K562 (cell line): Measurements from ENCODE around the gene POLR1B. TPM values are rescaled to one million over a fixed set of nuclear protein-coding genes. Genes with fewer than 3 reads are reported as not detected.

Source experiments
- BHLHE40 ChIP-seq: IDR thresholded peaks from 2 replicates; pipeline ENCODE4 v1.6.1; 2011; ENCODE audit warnings: low read length, improper control_type of control experiment
- CREB5 ChIP-seq: fragments of 250-450 bp; sonication (Bioruptor Pico); IDR thresholded peaks from 2 replicates; pipeline ENCODE4 v1.5.0; 2020; ENCODE audit warnings: mild to moderate bottlenecking
- CTCF ChIP-seq, 3 experiments: IDR thresholded peaks in 2 of 3; conservative IDR thresholded peaks in 1 of 3; 2 replicates each; pipeline ENCODE4 v1.5.1; 2011 to 2012; ENCODE audit warnings: low read length in 3 of 3, mild to moderate bottlenecking in 3 of 3, control low read depth in 2 of 3, improper control_type of control experiment in 1 of 3, inconsistent platforms in 1 of 3, low read depth in 1 of 3, mixed read lengths in 1 of 3, moderate library complexity in 1 of 3; ENCODE audit not compliant: insufficient read depth in 2 of 3
- EGR1 ChIP-seq: fragments of 450-650 bp; conservative IDR thresholded peaks from 2 replicates; pipeline ENCODE4 v1.6.1; 2017; ENCODE audit warnings: mild to moderate bottlenecking
- ELF1 ChIP-seq: fragments of 200-800 bp; sonication (Bioruptor generic); IDR thresholded peaks from 2 replicates; pipeline ENCODE4 v1.6.1; 2016; ENCODE audit warnings: missing genetic modification characterization, missing compliant biosample characterization
- IRF9 ChIP-seq: fragments of 450-650 bp; IDR thresholded peaks from 2 replicates; pipeline ENCODE4 v1.6.1; 2016; ENCODE audit warnings: missing biosample characterization, missing genetic modification characterization
- LARP7 ChIP-seq: fragments of 450-650 bp; IDR thresholded peaks from 2 replicates; pipeline ENCODE4 v1.6.1; 2016
- MYC ChIP-seq, 2 experiments: fragments of 250-450 bp in 1 of 2; sonication (Bioruptor Pico) in 1 of 2; IDR thresholded peaks; 2 replicates each; pipeline versions ENCODE4 v1.5.1 to v1.6.1; 2012 to 2021; ENCODE audit warnings: low read depth in 2 of 2, borderline replicate concordance in 1 of 2, improper control_type of control experiment in 1 of 2, low read length in 1 of 2, mild to moderate bottlenecking in 1 of 2, moderate library complexity in 1 of 2
- PCBP2 ChIP-seq: fragments of 200-400 bp; formaldehyde crosslinking; IDR thresholded peaks from 2 replicates; pipeline ENCODE4 v1.6.1; 2018; ENCODE audit warnings: low read length, low read depth, mild to moderate bottlenecking, moderate library complexity; ENCODE audit not compliant: poor library complexity, severe bottlenecking
- POU5F1 ChIP-seq: fragments of 150-350 bp; IDR thresholded peaks from 2 replicates; pipeline ENCODE4 v1.6.1; 2014; ENCODE audit warnings: borderline replicate concordance, low read length, low read depth, mild to moderate bottlenecking; ENCODE audit not compliant: partially characterized antibody
- RHOXF2B ChIP-seq: fragments of 250-450 bp; sonication (Bioruptor Pico); conservative IDR thresholded peaks from 2 replicates; pipeline ENCODE4 v1.5.1; 2021
- TEAD4 ChIP-seq, 2 experiments: sonication (generic) in 1 of 2; formaldehyde crosslinking in 1 of 2; IDR thresholded peaks; 2 replicates each; pipeline versions ENCODE4 v1.6.1 to v1.8.0; 2012 to 2022; ENCODE audit warnings: borderline replicate concordance in 1 of 2, inconsistent platforms in 1 of 2, low read length in 1 of 2, mild to moderate bottlenecking in 1 of 2, missing genetic modification reagents in 1 of 2
- THAP12 ChIP-seq: fragments of 250-450 bp; sonication (Bioruptor Pico); IDR thresholded peaks from 2 replicates; pipeline ENCODE4 v1.9.0; 2021; ENCODE audit warnings: mild to moderate bottlenecking, inconsistent platforms
- UBTF ChIP-seq, 2 experiments: IDR thresholded peaks; 2 replicates each; pipeline ENCODE4 v1.6.1; 2012; ENCODE audit warnings: improper control_type of control experiment in 2 of 2, low read depth in 2 of 2, low read length in 2 of 2, borderline replicate concordance in 1 of 2
- ZNF695 ChIP-seq: fragments of 450-650 bp; formaldehyde crosslinking; IDR thresholded peaks from 2 replicates; pipeline ENCODE4 v1.4.0; 2020; ENCODE audit warnings: mild to moderate bottlenecking, moderate library complexity
- ZNF764 ChIP-seq: fragments of 250-450 bp; sonication (Bioruptor Pico); IDR thresholded peaks from 2 replicates; pipeline ENCODE4 v1.4.0; 2020; ENCODE audit warnings: low read depth, mild to moderate bottlenecking, moderate library complexity
- polyA plus RNA-seq, 8 experiments: library from polyadenylated mRNA; depleted of rRNA in 4 of 8; stranded (reverse) in 5 of 8; unstranded in 3 of 8; fragments of >200 nt; fragmentation: Nextera tagmentation in 2 of 8; fragmentation: Illumina TruSeq in 1 of 8; extraction: Ambion mirVana in 2 of 8; extraction: Trizol in 1 of 8; gene quantifications; 2 replicates each; pipeline versions ENCODE4 v1.2.1 to v1.2.3, GENCODE V29; 2011 to 2014; ENCODE audit warnings: inconsistent platforms in 1 of 8, missing spikeins in 1 of 8
- total RNA-seq, 7 experiments: library from RNA; depleted of rRNA in 6 of 7; stranded (reverse); fragments of >200 nt in 6 of 7; fragmentation: Illumina TruSeq in 2 of 7; extraction: Trizol in 2 of 7; gene quantifications; 2 replicates each; pipeline versions ENCODE4 v1.2.1 to v1.2.3, GENCODE V29; 2011 to 2021; ENCODE audit warnings: low replicate concordance in 1 of 7

The POLR1B gene
- total and polyA plus RNA-seq, 9 of the 15 experiments (the other 6 are each of a cell fraction or from before 2014, with no cell fraction given) = 19.8 to 55.1 (median 40.2) TPM

- TF ChIP-seq THAP12 (CRISPR knock-in tag) (no peak; the same call in 1 of the 2 replicates), LARP7 (no peak), BHLHE40 (no peak; the same call in none of the 2 replicates), ZNF695 (CRISPR knock-in tag) (no peak), ELF1 (peak; percentile 100), CTCF (IDR thresholded peaks at IDR 0.05 in 2 of 3, conservative IDR thresholded peaks at IDR 0.05 in 1 of 3; ENCODE audit: insufficient read depth in 2 of 3, low read depth in 1 of 3, low read length in 3 of 3) (peak; percentile 5 to 38 (median 18); a peak in 3 of 6 replicates), TEAD4 (IDR thresholded peaks at IDR 0.05; ENCODE audit: low read length) (no peak; the same call in none of the 2 replicates), TEAD4 (CRISPR knock-in tag; IDR thresholded peaks at IDR 0.05; ENCODE audit: borderline replicate concordance) (no peak), UBTF (IDR thresholded peaks at IDR 0.05; ENCODE audit: borderline replicate concordance in 1 of 2, low read depth in 2 of 2, low read length in 2 of 2) (peak in 1 of 2 experiments; percentile 45; a peak in 1 of 4 replicates), EGR1 (peak; percentile 36), ZNF764 (CRISPR knock-in tag) (no peak), CREB5 (CRISPR knock-in tag) (no peak), PCBP2 (no peak), MYC (IDR thresholded peaks at IDR 0.05; ENCODE audit: low read depth, low read length) (peak; percentile 76), MYC (CRISPR knock-in tag; IDR thresholded peaks at IDR 0.05; ENCODE audit: borderline replicate concordance, low read depth) (no peak), POU5F1 (peak; percentile 3), RHOXF2B (CRISPR knock-in tag) (no peak), IRF9 (tag) (peak; percentile 75)
These were observed 42.0 kb downstream of the POLR1B start, which contains the start of gene CHCHD5 (continued) for GRCh38 chr2:112584134-112584890.
